ENCODE measurements around the gene C1QTNF5. TPM values are rescaled to one million over a fixed set of nuclear protein-coding genes. Genes with fewer than 3 reads are reported as not detected.

C1QTNF5 gene
- total RNA-seq, 1 donor from 2014 or later = 47.6 TPM

DNA sequence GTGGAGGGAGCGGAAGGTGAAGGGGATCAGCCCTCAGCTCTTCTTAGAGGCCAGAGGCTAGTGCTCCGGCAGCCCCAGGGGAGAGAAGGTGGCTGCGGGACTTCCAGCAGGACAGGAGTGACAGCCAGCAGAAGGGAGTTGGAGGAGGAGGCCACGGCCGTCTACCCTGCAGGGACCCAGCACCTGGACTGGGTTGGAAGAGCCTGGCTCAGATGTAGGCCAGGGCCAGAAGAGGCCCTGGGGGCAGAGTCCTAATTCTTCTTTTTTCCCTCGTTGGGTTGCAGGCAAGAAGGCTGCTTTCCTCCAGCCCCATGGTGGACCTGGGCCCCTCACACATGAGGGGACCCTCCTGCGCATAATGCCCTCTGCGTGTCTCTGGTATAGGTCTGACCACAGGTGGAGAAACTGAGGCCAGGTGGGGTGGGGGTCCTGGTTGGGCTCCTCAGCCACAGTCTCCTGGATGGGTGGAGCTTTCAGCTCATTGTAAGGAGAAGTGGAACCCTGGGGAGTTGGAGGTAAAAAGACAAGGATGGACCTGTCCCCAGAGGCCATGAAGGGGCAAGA lies 21.5 kb downstream of the C1QTNF5 start:
- no peak for ATAC-seq

DNA sequence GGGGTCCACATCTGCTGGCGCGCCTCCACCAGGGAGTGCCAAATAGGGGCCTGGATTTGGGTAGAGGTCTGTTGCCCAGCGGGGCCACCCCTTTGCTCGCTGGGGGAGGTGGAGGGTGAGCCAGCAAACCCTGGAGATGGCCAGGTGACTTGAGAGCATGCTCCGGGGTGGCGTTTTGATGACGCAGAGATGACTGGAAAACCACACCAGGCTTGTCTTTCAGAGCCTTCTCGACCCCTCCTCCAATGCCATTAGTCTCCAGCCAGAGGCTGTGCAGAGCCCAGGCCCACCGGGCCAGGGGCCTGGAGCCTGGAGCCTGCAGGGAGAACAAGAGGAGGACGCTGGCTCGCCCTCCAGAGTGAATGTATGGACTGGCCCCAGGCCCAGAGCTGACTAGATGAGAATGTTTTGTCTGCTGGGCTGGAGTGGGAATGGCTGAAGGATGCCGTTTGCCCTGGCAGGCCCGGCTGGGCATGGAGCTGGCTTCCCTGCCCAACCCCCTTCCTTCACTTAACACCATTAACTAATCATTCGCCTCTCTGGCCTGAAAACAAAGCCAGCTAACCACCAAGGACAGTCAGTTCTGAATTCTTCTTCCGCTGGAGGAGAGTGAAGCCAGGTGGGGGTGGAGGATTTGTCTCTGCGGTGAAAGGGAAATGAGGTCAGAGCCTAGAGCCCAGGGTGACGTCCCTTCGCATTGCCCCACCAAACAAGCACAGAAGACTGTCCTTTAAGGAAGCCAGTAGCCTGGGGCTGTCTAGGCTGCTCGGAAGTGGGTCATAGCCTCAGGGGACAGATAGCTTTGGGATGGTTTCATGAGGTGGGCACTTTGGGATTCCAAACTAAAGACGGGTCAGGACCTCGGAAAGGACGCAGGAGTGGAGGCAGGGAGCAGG lies 22.2 kb downstream of the C1QTNF5 start:
- DNase-seq (no peak), ATAC-seq (peak; percentile 5)
- Histone ChIP-seq H3K9me3 (no peaks in the 10 kb centered on the region), H3K36me3 (no peaks in the 10 kb centered on the region), H3K27ac (peak overlapping the region; percentile 87), H3K4me3 (no peak overlapping the region), H3K4me1 (peaks cover 33% of the 10 kb centered on the region), H3K27me3 (peaks cover 26% of the 10 kb centered on the region)
- intact Hi-C loops (cut with DNase I) = loop anchor here (10.0 kb wide), 1 partner anchor 114 kb away; the partner anchor contains the start of gene CBL
- TF ChIP-seq, protein P1, sequence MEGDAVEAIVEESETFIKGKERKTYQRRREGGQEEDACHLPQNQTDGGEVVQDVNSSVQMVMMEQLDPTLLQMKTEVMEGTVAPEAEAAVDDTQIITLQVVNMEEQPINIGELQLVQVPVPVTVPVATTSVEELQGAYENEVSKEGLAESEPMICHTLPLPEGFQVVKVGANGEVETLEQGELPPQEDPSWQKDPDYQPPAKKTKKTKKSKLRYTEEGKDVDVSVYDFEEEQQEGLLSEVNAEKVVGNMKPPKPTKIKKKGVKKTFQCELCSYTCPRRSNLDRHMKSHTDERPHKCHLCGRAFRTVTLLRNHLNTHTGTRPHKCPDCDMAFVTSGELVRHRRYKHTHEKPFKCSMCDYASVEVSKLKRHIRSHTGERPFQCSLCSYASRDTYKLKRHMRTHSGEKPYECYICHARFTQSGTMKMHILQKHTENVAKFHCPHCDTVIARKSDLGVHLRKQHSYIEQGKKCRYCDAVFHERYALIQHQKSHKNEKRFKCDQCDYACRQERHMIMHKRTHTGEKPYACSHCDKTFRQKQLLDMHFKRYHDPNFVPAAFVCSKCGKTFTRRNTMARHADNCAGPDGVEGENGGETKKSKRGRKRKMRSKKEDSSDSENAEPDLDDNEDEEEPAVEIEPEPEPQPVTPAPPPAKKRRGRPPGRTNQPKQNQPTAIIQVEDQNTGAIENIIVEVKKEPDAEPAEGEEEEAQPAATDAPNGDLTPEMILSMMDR (IDR thresholded peaks at IDR 0.05) = no peak

More for the DNA sequence above, 21.5 kb downstream of the C1QTNF5 start:
- no peak for DNase-seq
- Histone ChIP-seq H3K9me3 (no peaks in the 10 kb centered on the region), H3K27me3 (peaks cover 26% of the 10 kb centered on the region), H3K4me1 (peaks cover 33% of the 10 kb centered on the region), H3K4me3 (no peak overlapping the region), H3K27ac (peak overlapping the region; percentile 87), H3K36me3 (no peaks in the 10 kb centered on the region)
- TF ChIP-seq, protein P1 (IDR thresholded peaks at IDR 0.05) = no peak
- intact Hi-C loops (cut with DNase I) = loop anchor here (10.0 kb wide), 1 partner anchor 114 kb away; the partner anchor contains the start of gene CBL

DNA sequence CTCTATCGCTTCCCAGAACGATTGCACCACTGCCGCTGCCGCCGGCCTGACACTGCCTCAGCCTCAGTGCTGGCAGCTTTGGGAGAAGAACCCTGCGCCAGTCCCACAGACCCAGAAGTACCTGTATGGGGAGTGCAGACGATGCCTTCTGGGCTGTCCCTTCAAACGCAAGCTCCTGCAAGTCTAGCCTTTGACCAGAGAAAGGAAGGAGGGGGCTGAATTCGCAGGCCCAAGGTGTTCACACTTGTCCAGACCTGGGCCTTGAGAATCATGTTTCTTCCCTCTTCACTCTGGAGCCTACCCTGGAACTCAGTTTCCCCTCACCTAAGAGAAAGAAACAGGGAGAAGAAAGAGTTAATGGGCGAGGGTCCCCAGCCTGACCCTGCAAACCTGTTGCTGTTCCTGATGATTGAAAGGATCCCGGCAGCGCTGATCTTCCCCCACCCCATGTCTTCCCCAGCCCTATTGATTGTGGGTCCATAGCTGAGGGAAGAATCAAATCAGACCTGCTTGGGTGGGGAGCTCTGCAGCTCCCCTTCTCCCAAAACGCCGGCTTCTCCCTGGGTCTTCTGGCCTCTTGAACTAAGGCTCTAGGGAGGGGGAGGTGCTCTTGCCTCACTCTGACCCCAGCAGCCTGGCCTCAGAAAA lies 23.0 kb downstream of the C1QTNF5 start:
- peak overlapping the region; percentile 87 for H3K27ac ChIP-seq
- H3K4me1 ChIP-seq = peaks cover 33% of the 10 kb centered on the region

DNA sequence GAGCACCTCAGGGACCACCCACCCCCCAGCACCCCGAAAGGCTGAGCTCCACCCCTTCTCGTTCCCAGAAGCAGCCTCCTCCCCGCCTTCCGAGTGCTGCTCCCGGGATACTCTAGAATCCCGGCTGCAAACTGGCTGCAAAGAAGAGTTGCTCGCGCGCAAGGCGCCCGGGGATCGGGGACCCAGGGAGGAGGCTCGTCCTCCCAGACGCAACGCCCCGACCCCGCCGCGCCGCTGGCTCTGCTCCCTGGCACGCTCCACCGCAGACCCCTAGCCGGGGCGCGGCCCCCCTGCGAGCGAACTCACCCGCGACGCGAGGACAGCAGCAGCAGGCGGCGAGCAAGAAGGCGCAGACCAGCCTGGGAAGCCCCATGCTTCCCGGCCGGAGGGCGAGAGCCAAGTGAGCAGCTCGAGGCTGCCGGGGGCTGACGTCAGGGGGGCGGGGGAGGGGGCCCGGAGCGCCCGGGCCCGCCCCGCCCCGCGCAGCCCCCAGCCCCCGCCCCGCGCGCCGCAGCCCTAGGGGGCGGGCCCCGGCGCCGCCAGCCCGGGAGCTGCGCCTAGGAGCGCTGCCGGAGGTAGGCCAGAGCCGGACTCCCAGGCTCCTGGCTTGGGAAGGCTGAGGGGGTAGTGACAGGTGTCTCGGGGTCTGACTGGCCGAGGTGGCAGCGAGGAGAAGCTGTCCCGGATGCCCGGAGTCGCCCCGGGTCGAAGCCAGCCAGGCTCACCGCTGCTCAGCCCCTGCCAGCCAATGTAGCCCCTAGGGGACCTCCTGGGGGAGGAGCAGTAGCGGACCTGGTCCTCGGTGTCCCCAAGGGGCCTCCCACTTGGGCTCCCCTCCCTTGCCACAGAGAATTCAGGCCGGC lies 23.7 kb downstream of the C1QTNF5 start, which contains the start of gene MCAM:
Gene MCAM, minus strand, starts transcription at position 402 of the 863 bp plus-strand sequence. Its CDS starts 29 bp downstream, at position 373.
- TF ChIP-seq, protein P1 (IDR thresholded peaks at IDR 0.05) = no peak
- Histone ChIP-seq H3K27me3 (peaks cover 26% of the 10 kb centered on the region), H3K9me3 (no peaks in the 10 kb centered on the region), H3K27ac (peak within 1 kb of the TSS; percentile 87), H3K4me3 (peak within 1 kb of the TSS; percentile 57), H3K36me3 (no peaks in the 10 kb centered on the region), H3K4me1 (peaks cover 33% of the 10 kb centered on the region)
- DNase-seq (no peak), ATAC-seq (peak; percentile 3)
- intact Hi-C loops (cut with DNase I) = loop anchor here (10.0 kb wide), 1 partner anchor 112 kb away; the partner anchor contains the start of gene CBL

More for the DNA sequence above, 23.0 kb downstream of the C1QTNF5 start:
- ATAC-seq (no peak), DNase-seq (no peak)
- TF ChIP-seq, protein P1 (IDR thresholded peaks at IDR 0.05) = no peak
- H3K36me3 ChIP-seq = no peaks in the 10 kb centered on the region
- peaks cover 26% of the 10 kb centered on the region for H3K27me3 ChIP-seq
- peak overlapping the region; percentile 57 for H3K4me3 ChIP-seq
- no peaks in the 10 kb centered on the region for H3K9me3 ChIP-seq
- intact Hi-C loops (cut with DNase I) = loop anchor here (10.0 kb wide), 1 partner anchor 113 kb away; the partner anchor contains the start of gene CBL

All from upper lobe of right lung (tissue), 1 donor.